HG03135 (cell line): Measurements from ENCODE around the gene STON2.

Experiments used
- ATAC-seq: cut with Tn5 transposase; IDR thresholded peaks from one replicate; pipeline ENCODE4 v1.9.1; 2021; ENCODE audit warnings: mild to moderate bottlenecking, moderate library complexity; ENCODE audit not compliant: unreplicated experiment

STON2 gene

DNA sequence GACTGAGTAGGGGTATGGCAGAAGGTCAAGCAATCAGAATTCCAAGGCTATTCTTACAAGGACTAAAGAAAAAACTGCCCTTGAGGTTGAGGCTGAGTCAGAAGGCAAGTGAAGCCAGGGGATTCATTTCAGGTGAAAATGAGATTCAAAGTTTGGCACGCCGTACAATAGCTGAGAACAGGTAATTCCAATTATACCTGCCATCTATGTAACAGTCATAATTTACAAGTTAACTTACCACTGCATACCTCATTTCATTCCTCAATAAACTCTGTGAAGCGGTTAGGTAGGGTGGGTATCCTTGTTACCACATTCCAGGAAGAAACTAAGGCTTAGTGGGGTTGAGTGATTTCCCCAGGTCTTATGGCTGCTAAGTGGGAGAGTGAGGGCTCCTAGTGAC, 64.1 kb downstream of the STON2 start:
- ATAC-seq, result no peak

DNA sequence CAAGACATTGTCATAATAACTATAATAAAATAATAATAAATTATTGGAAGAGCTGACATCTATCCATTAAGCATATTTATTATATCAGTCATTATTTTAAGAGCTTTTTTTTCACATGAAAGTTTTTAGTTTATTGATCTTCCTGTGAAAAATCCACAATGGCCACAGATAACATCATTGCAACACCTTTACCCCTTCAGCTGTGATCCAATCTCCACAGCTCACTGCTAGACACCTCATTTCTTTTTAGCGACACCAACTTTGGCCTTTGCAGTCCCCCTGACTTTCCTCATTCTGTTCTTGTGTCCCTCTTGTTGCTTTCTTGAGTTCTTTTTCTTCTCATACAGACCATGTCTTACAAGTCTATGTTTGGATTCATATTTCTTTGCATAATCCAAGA, 67.4 kb downstream of the STON2 start:
- ATAC-seq, result no peak

DNA sequence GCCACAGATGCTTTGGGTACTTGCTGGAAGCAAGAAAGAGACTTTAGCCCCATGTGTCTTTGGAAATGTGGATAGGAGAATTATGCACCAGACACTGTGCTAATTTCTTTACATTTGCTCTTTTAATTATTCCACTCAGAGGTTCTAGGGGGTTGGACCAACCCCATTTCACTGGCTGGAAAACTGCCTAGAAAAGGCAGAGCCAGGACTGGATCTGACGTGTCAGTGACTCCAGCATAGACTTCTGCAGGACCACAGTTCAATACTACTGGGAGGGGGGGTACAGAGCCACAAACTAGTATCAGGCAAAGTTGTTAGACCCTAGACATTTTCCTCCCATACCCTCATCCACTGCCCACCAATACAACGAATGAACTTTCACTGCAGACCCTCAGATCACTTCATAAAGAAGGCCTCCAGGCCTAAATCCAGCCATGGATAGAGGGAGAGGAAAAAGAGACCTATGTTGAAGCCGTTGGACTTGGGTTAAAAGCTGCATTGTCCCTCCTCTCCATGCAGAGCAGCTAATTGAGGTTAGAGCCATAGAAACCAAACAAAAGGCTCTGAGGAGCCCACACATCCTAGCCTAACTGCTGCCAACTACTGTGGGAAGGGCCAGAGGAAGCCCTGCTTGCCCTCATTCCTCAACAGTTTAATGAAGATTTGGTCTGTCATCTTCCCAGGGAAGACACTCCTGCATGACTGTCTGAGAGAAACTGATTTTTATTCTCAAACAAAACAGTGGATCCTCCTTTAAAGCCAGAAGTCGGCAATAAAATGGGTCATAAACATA, 68.7 kb downstream of the STON2 start:
- no peak for ATAC-seq

DNA sequence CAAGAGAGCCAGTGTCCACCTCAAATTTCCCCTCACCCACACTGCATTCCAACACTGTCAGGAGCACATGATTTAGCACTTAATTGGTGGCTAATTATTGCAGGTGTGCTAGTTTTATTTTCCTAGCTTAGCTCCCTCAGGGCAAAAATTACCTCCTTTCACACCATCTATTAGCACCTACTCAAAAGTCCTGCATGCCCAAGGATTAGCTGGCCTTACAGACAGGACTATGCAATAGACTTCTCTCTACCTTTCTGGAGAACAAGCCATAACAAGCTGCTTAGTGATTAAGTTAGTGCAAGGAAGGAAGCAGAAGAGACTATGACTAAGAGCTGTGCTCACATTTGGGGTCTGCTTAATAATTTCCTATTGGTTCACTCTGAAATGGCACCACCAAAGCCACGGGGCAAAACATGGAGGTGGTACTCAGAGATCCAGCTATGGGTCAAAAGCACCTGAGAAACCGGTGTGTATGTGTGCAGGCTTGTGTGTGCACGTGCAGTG, 69.5 kb downstream of the STON2 start:
- ATAC-seq, result no peak

DNA sequence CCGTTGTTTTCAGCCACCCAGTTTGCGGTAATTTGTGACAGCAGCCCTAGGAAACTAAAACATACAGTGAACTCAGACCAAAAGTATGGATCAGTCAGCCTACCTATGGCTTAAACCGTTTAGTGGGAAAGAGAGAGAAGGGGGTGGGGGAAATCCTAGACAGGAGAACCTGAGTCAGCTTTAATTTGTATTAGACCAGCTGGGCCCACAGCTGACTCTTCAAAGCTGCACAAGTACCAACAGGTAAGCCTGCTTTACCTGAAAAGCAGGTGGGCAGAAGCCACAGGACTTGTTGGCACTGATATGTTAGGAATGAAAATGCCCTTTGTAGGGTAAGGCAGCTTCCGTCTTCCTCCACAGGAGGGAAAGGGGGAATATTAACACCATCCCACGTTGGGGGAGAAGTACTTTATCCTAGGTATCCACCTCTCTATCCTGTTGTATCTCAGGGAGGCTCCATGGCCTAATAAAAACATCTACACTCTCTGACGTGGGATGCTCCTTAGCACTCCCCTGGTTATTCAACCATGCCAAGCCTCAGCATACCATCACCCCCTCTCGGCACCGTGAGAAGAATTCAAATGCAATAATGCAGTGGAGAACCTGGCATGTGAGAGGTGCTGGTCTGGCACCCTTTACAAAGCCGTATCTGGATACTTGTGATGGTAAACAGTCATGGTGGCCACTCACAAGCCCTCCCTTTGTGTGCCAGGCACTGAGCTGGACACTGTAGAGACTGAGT, 70.3 kb downstream of the STON2 start:
- ATAC-seq, result no peak

DNA sequence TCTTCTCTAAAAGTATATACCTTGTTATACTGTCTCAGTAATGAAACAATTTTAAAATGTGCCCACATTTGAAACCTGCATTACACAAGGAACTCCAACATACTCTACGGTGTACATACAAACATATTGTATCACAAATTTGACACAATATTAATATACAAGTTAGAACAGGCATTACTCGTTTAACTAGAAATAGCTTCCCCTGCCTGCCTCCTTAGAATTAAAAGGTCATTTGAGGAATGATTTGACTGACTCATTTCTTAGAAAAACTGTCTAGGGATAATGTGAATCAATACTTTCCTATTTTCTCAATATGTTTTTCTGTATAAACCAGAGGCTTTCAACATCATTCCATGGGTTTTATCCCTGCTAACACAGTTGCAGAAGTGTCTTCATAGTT, 73.7 kb downstream of the STON2 start:
- ATAC-seq, result no peak

DNA sequence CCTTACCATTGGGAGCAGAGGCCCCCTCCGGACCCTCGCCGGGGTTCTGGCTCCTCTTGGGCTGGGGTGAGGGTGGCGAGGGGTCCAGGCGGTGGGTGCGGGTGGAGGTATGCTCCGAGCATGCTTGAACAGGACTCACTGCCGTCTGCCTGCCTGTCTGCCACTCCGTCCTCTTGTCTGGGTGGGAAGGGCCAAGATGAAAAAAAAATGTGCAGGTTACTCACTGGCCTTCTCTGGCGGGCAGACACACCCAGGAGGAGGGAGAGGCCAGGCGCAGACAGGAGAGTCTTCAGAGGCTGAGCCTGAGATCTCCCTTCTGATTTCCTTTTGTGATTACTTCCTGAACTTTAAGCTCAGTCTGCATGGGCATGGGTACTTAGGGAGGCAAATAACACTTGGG, 76.1 kb downstream of the STON2 start:
- no peak for ATAC-seq

DNA sequence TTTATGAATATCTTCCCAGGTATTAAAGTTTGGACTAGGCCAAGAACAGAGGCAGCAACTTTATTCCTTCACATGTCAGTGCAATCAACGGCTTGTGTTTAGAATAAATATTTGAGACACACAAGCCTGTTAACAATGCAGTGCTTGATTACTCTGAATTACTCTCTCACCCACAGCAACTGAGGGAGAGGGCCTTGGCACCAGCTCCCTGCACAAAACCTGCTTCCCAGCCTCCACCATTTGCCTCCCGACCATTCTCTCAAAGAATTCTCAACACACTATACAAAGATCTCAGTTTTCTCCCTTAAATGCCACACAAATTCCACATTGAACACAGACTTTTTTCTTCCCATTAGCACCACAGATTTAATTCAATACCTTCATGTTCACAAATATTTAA, 77.0 kb downstream of the STON2 start:
- no peak for ATAC-seq

DNA sequence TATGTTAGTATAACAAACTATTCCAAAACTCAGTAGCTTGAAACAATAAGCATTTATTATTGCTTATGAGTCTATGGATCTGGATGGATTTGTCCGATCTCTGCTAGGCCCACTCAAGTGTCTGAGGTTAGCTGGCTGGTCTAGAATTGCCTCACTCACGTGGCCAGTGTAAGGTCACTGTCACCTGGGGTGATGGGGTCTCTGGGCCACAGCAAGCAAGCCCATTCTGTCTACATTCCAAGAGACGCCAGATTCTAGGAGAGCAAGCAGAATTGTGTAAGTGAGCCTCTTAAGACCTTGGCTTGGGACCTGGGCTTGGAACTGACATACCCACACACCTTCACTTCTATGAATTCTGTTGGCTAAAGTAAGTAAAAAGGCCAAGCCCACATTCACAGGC, 80.2 kb downstream of the STON2 start:
- ATAC-seq, result no peak

DNA sequence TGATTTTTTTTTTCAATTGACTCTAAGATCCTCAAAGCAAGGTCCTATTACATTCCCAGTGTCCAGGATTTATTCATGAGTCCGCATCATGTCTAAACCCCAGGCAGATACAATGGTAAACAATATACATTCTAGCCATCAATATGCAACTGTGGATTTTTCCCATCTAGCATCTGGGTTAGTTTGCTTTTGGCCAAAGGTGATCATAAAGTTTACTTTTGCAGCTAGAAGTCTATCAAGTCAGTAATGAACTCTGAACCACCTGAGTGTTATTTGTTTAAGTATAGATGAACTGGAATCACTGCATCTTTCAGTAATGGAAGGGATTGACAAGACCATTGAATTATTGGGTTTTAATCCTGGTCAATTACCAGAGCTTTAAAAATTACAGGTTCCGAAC, 80.8 kb downstream of the STON2 start:
- no peak for ATAC-seq

DNA sequence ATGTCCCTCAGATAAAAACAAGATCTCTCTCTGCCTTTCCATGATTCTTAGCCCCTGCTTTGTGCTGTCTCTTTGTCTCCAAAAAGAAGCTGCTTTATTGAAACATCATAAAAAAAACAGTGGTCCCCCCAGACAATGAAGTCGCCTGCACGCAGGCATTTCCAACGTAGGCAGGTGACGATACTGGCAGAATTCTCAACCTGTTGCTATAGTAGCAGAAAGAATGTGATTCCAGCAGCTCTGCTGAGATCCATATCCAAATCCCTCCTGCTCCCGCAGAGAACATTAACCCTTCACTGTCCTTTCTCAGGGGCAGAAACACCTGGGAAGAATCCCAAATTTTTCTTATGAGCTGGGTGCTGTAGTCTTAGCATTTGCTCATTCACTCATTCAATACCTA, 84.8 kb downstream of the STON2 start:
- no peak for ATAC-seq

DNA sequence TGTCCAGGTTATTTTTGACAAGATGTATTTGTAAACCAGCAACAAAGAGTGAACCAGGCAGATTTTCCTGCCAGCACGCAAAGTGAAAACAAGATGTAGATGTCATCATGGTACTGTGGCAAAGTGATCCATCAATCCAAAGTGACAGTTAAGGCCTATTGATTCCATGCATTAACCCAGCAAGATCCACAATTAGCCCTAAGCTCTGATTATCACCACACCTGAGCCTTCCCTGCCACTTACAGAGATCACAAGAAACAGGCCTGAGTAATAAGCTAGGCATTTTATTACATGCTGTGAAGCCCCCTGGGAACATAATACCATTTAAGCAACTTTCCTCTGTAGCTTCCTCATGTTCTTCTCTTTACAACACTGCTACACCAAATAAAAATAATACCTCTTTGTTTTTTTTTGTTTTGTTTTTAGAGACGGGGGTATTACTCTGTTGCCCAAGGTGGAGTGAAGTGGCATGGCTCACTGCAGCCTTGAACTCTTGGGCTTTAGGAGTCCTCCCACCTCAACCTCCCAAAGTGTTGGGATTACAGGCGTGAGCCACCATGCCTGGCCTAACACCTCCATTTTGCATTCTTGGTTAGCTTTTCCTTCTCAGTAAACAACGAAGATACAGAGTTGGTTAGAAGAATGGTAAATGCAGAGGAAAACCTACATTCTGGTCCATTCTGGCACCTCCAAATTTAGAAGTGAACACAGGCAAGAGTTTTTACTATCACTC, 85.5 kb downstream of the STON2 start:
- ATAC-seq, result no peak

DNA sequence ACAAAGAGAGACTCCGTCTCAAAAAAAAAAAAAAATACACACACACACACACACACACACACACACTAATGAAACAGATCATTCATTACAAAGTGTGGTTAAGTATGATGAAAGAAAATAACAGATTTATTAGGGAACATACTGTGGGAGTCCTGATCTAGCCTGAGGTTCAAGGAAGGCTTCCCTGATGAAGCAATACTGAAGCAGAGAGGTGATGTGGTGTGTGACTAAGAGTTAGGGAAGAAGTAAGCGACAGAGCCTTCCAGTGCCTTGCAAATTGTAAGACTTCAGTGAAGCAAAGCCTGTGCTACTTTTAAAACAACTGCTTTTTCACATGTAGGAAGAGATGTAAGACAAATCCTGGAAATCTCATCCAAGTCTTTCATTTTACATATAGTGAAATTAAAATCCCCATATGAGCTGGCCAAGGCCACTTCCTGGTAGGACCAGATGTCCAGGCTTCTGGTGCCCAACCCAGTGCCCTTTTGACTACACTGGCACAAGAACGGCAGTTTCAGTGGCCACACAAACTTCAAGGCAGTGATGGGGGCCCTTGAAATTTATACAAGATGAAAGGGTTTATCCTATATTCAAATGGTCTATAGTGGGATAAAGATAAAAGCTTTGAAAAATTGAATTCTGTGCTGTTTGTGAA, 86.2 kb downstream of the STON2 start:
- no peak for ATAC-seq

DNA sequence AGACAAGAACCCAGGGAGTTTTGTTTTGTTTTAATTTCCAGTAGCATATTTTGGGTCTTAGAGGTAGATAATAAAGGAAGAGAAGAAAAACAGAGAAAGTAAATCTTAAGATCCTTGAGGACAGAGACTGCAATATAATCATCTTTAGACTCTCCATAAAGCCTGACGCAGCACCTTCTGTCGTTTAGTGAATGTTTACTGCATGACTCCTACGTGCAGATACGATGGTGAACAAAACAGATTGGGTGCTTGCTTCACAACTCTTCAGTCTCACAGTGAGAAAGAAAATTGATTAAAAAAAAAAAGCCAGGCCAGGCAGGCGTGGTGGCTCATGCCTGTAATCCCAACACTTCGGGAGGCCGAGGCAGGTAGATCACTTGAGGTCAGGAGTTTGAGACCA, 86.9 kb downstream of the STON2 start:
- no peak for ATAC-seq

DNA sequence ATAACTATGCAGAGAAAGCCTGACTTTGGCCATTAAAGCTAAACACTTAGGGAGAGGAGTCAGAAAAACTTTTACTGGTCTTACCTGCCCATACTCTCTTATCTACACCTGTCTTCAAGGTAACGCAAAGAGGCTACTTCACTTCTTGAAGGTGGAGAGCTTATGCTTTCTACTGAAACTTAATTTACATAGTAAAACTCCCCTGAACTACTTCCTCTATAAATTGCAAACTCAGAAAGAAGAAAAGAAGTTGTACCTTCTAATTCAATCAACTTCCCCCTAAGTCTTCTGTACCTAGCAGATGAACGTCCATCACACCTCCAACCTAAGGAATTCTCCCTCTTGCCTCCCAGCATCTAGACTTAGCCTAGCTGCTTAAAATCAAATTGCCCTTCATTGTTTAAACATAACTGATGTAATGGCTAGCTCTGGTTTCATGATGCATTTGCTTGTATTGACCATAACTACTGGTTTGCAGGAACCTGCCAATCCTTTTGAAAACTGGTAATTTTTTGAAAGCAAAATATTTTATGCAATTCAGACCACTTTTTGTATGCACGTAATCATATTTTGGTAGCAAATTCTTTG, 87.7 kb downstream of the STON2 start:
- no peak for ATAC-seq

DNA sequence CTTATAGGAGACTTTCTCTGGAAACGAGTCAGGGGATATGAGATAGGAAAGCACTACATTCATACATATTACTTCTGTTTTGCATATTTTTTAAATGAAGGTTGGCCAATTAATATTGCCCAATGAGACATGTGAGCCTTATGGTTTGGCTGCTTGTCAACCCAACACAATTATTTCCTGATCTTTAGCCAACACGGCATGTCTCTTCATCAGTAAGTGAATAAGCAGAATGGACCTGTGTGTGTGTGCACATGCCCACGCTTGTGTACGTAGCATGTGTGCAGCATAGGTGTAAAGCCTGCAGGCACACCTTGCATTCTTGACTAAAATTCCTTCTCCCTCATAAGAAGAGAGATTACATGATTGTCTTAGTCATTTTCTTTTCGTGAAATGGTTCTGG, 88.3 kb downstream of the STON2 start:
- no peak for ATAC-seq

DNA sequence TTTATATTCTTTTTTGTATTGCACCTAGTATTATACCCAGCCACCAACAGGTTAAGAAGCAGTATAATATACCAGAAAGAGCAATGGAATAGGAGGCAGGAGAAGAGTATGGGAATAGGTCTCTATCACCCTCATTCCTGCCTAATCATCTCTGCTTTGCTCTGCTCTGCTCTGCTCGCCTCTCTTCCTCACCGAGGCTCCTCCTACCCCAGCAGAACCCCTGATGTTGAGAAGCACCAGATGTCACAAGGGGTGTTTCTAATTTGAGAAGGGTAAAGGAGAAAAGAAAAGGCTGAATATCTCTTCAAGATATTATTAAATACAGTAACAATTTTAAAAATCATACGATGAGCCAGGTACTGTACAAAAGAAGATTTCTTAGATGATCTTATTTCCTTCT, 89.0 kb downstream of the STON2 start:
- no peak for ATAC-seq

DNA sequence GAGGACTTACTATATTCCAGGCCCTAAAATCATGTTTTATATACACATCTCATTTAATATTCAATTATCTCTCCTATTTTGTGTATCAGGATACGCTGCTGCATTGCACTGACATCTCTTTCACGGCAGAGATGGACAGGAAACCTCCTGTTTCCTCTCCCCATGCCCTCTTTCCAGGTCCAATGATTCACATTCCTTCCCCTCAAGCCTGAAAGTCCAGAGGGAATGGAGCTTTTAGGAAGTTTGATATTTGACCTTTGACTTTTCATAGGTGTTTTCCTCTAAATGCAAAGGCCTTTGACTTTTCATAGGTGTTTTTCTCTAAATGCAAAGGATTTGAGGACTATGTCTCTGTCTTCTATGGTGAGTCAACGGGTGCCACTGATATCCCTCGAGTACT, 89.5 kb downstream of the STON2 start:
- ATAC-seq, result no peak

DNA sequence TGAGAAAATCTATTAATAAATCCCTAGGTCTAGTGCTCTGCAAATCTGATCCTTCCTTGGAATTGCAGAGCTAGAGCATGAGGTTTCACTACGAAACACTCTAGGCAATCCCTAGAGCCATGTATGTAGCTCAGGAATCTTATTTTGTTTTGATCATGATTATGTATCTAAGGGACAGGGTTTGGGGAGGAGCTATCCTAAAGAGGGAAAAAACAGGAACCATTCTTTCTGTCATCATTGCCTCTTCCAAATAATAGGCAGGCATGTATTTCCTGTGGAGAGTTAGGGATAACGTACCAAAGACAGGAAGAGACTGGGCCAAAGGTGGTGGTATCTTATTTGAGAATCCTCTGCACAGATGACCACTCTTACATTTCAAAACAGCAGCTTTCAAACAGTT, 90.6 kb downstream of the STON2 start:
- no peak for ATAC-seq

DNA sequence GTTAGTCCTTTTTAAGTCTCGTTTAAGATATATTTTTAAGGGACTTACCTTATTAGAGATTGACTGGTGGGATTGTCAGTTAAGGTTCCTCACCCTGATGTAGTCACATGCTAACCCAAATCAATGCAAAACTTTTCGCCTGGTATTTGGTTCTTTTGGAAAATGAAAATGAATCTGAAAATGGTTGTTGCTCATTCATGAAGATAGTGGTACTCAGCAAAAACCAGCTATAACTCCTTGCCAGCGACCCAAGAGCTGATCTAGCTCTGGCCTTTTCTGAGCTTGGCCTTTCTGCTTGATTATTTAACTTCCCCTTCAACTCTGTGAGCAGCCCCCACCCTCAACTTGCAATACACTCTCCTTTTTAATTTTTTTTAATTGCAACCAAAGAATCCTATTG, 94.4 kb downstream of the STON2 start:
- no peak for ATAC-seq

DNA sequence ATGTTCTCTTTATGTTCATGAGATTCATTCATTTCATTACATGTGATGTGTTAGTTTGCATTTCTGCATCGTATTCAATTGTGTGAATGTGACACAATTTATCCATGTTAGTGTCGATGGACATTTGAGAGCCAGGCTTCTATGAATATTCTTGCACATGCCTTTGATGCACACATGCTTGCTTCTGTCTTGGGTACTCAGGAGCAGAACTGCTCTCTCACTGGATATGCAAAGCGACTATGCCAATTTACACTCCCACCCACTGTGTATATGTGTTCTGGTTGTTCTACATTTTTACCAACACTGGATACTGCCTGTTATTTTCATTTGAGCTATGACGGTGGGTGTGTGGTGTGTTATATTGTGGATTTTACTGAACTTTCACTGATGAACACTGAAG, 95.1 kb downstream of the STON2 start:
- no peak for ATAC-seq
